GM18858 (cell line): Measurements from ENCODE around the gene CNPY1.
"Not testable (repeated sequence)": the region's sequence is repeated elsewhere in the genome, so short reads cannot be mapped to it uniquely, and the experiment has no call there.

ENCODE experiments used
- ATAC-seq: cut with Tn5 transposase; IDR thresholded peaks from one replicate; pipeline ENCODE4 v1.9.1; 2021; ENCODE audit not compliant: unreplicated experiment

CNPY1 gene

GRCh38 chr7:155579565-155579964 is 33.2 kb upstream of the CNPY1 start:
- no peak for ATAC-seq

- ATAC-seq: no peak
Measured at GRCh38 chr7:155578016-155578415, 31.7 kb upstream of the CNPY1 start.

- ATAC-seq: no peak
Measured at GRCh38 chr7:155577509-155577905, 31.1 kb upstream of the CNPY1 start.

GRCh38 chr7:155576900-155577508 is 30.6 kb upstream of the CNPY1 start:
- no peak for ATAC-seq

- no peak for ATAC-seq
Measured at GRCh38 chr7:155576416-155576815, 30.1 kb upstream of the CNPY1 start.

- ATAC-seq: no peak
Measured at GRCh38 chr7:155574556-155575290, 28.4 kb upstream of the CNPY1 start.

GRCh38 chr7:155571581-155572345 is 25.4 kb upstream of the CNPY1 start:
- no peak for ATAC-seq

- ATAC-seq: no peak
Measured at GRCh38 chr7:155570991-155571390, 24.6 kb upstream of the CNPY1 start.

GRCh38 chr7:155570171-155570958 is 24.0 kb upstream of the CNPY1 start:
- no peak for ATAC-seq

- no peak for ATAC-seq
Measured at GRCh38 chr7:155569681-155570080, 23.3 kb upstream of the CNPY1 start.

- no peak for ATAC-seq
Measured at GRCh38 chr7:155568842-155569494, 22.6 kb upstream of the CNPY1 start.

GRCh38 chr7:155568333-155568660 is 21.9 kb upstream of the CNPY1 start:
- no peak for ATAC-seq

GRCh38 chr7:155567646-155568332 is 21.4 kb upstream of the CNPY1 start:
- ATAC-seq: no peak

GRCh38 chr7:155566011-155566836 is 19.9 kb upstream of the CNPY1 start:
- no peak for ATAC-seq

GRCh38 chr7:155565596-155565995 is 19.2 kb upstream of the CNPY1 start:
- no peak for ATAC-seq

- not testable (repeated sequence) for ATAC-seq
Measured at GRCh38 chr7:155562976-155563375, 16.6 kb upstream of the CNPY1 start.

GRCh38 chr7:155562106-155562505 is 15.7 kb upstream of the CNPY1 start:
- no peak for ATAC-seq

GRCh38 chr7:155560982-155561686 is 14.8 kb upstream of the CNPY1 start:
- ATAC-seq: no peak
